ENCODE results near the gene MYADML2. TPM values are rescaled to one million over a fixed set of nuclear protein-coding genes. Genes with fewer than 3 reads are reported as not detected.

MYADML2 gene
- total and polyA plus RNA-seq, 8 donors = not detected

- Histone ChIP-seq H3K9me3 (peaks cover 0 to 5% (median 0%) of the 10 kb centered on the region in 4 donors), H3K27ac (no peak overlapping the region), H3K27me3 (peaks cover 0 to 15% (median 0%) of the 10 kb centered on the region in 3 donors), H3K36me3 (no peaks in the 10 kb centered on the region), H3K4me3 (no peak overlapping the region), H3K4me1 (peaks cover 3 to 21% (median 18%) of the 10 kb centered on the region in 4 donors)
- DNase-seq = no peak
- intact Hi-C loops (cut with DNase I; ENCODE audit: low total_unique reads) = no loop called here
- TF ChIP-seq POLR2A (IDR thresholded peaks at IDR 0.05) = no peak
Observed at GRCh38 chr17:81973432-81973831, 26.4 kb upstream of the MYADML2 start.

- H3K36me3 ChIP-seq = no peaks in the 10 kb centered on the region
- H3K27me3 ChIP-seq = peaks cover 0 to 48% (median 4%) of the 10 kb centered on the region in 3 donors
- TF ChIP-seq CTCF (IDR thresholded peaks at IDR 0.05) (no peak), POLR2AphosphoS5 (IDR thresholded peaks at IDR 0.05) (no peak), EP300 (IDR thresholded peaks at IDR 0.05) (no peak), POLR2A (IDR thresholded peaks at IDR 0.05) (no peak)
- H3K4me3 ChIP-seq = no peak overlapping the region
- H3K27ac ChIP-seq = no peak overlapping the region
- H3K9me3 ChIP-seq = peaks cover 0 to 5% (median 0%) of the 10 kb centered on the region in 4 donors
- DNase-seq = no peak
- H3K4me1 ChIP-seq = peaks cover 8 to 26% (median 24%) of the 10 kb centered on the region in 4 donors
- 81 to 92% (median 84%) methylated on average over 9 to 12 of the region's 12 CpGs for WGBS, 5 donors
- intact Hi-C loops (cut with DNase I; ENCODE audit: low total_unique reads) = no loop called here
Observed at GRCh38 chr17:81968850-81969812, 22.1 kb upstream of the MYADML2 start.

- Histone ChIP-seq H3K27me3 (peaks cover 0 to 56% (median 4%) of the 10 kb centered on the region in 3 donors), H3K27ac (peak overlapping the region in 1 of 5 donors; percentile 37)
Observed at GRCh38 chr17:81968396-81968745, 21.3 kb upstream of the MYADML2 start.

GRCh38 chr17:81967533-81968395 lies 20.7 kb upstream of the MYADML2 start:
- no peaks in the 10 kb centered on the region for H3K9me3 ChIP-seq
- WGBS, 5 donors = 10 to 17% (median 12%) methylated on average over 16 to 36 of the region's 36 CpGs
- peak overlapping the region in 2 of 4 donors; percentile 3 to 25 for H3K4me3 ChIP-seq
- TF ChIP-seq POLR2A (IDR thresholded peaks at IDR 0.05) (no peak), POLR2AphosphoS5 (IDR thresholded peaks at IDR 0.05) (peak in 1 of 3 donors; percentile 56), CTCF (IDR thresholded peaks at IDR 0.05) (no peak), EP300 (IDR thresholded peaks at IDR 0.05) (no peak)
- H3K27ac ChIP-seq = peak overlapping the region in 3 of 5 donors; percentile 23 to 45 (median 37)
- peaks cover 8 to 26% (median 24%) of the 10 kb centered on the region in 4 donors for H3K4me1 ChIP-seq
- DNase-seq = peak; percentile 81 to 92
- intact Hi-C loops (cut with DNase I; ENCODE audit: low total_unique reads) = no loop called here
- H3K27me3 ChIP-seq = peaks cover 0 to 62% (median 9%) of the 10 kb centered on the region in 3 donors
- H3K36me3 ChIP-seq = no peaks in the 10 kb centered on the region

More at GRCh38 chr17:81968396-81968745, 21.3 kb upstream of the MYADML2 start:
- H3K36me3 ChIP-seq = no peaks in the 10 kb centered on the region
- no peak for TF ChIP-seq POLR2A (IDR thresholded peaks at IDR 0.05)
- TF ChIP-seq EP300 (IDR thresholded peaks at IDR 0.05) = no peak
- no peak for TF ChIP-seq CTCF (IDR thresholded peaks at IDR 0.05)
- TF ChIP-seq POLR2AphosphoS5 (IDR thresholded peaks at IDR 0.05) = no peak
- DNase-seq = no peak
- intact Hi-C loops (cut with DNase I; ENCODE audit: low total_unique reads) = no loop called here
- 56 to 67% (median 64%) methylated on average over 7 of the region's 7 CpGs for WGBS, 5 donors
- peaks cover 8 to 26% (median 24%) of the 10 kb centered on the region in 4 donors for H3K4me1 ChIP-seq
- peaks cover 0 to under 1% (median 0%) of the 10 kb centered on the region in 4 donors for H3K9me3 ChIP-seq
- peak overlapping the region in 1 of 4 donors; percentile 25 for H3K4me3 ChIP-seq
